Measurements from ENCODE around the gene OGG1. TPM values are rescaled to one million over a fixed set of nuclear protein-coding genes. Genes with fewer than 3 reads are reported as not detected.

OGG1 gene
- total and polyA plus RNA-seq, 9 of the 15 experiments (the other 6 are each of a cell fraction or from before 2014, with no cell fraction given) = 6.6 to 33.0 (median 24.4) TPM

DNA sequence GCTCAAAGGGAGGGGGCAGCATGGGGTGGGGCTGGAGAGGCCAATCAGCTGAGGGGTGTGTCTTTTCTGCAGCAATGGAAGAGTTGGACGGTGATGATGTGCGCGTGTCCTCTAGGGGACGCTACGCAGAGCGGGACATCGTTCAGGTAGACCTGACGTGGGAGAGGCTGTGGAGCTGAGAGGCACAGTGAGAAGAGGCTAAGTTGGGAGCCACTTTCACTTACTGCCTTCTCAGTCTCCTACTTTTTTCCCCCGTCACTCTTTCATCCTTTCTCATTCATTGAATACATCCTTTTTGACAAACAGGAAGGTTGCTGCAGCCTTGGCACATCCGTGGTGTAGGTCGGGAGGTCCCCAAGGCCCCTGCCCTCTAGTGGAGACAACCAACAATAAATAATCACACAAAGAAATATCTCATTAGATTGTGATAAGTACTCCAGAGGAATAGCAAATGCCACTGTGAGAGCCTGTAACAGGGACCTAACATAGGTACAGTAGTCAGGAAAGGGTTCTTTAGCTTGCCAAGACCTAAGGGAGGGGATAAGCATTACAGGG is 22.6 kb upstream of the OGG1 start (continued):
- TF ChIP-seq, protein P1, sequence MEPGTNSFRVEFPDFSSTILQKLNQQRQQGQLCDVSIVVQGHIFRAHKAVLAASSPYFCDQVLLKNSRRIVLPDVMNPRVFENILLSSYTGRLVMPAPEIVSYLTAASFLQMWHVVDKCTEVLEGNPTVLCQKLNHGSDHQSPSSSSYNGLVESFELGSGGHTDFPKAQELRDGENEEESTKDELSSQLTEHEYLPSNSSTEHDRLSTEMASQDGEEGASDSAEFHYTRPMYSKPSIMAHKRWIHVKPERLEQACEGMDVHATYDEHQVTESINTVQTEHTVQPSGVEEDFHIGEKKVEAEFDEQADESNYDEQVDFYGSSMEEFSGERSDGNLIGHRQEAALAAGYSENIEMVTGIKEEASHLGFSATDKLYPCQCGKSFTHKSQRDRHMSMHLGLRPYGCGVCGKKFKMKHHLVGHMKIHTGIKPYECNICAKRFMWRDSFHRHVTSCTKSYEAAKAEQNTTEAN (CRISPR knock-in tag; IDR thresholded peaks at IDR 0.05) = no peak
- TF ChIP-seq SNIP1 (IDR thresholded peaks at IDR 0.05; ENCODE audit: low read depth) = no peak
- TF ChIP-seq, protein P2, sequence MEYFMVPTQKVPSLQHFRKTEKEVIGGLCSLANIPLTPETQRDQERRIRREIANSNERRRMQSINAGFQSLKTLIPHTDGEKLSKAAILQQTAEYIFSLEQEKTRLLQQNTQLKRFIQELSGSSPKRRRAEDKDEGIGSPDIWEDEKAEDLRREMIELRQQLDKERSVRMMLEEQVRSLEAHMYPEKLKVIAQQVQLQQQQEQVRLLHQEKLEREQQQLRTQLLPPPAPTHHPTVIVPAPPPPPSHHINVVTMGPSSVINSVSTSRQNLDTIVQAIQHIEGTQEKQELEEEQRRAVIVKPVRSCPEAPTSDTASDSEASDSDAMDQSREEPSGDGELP (CRISPR knock-in tag; IDR thresholded peaks at IDR 0.05; ENCODE audit: borderline replicate concordance) = peak; percentile 89
- TF ChIP-seq HDAC1 (IDR thresholded peaks at IDR 0.05) = 0 out of 4 replicates have a peak, but pooled peaks of 1 of the 2 experiments have one; percentile 26
- no peak for TF ChIP-seq HDAC6 (IDR thresholded peaks at IDR 0.05; ENCODE audit: low read depth, low read length)
- TF ChIP-seq FOXK1 (CRISPR knock-in tag; IDR thresholded peaks at IDR 0.05; ENCODE audit: borderline replicate concordance) = peak; percentile 44; the same call in 1 of the 2 replicates
- TF ChIP-seq, protein P3, sequence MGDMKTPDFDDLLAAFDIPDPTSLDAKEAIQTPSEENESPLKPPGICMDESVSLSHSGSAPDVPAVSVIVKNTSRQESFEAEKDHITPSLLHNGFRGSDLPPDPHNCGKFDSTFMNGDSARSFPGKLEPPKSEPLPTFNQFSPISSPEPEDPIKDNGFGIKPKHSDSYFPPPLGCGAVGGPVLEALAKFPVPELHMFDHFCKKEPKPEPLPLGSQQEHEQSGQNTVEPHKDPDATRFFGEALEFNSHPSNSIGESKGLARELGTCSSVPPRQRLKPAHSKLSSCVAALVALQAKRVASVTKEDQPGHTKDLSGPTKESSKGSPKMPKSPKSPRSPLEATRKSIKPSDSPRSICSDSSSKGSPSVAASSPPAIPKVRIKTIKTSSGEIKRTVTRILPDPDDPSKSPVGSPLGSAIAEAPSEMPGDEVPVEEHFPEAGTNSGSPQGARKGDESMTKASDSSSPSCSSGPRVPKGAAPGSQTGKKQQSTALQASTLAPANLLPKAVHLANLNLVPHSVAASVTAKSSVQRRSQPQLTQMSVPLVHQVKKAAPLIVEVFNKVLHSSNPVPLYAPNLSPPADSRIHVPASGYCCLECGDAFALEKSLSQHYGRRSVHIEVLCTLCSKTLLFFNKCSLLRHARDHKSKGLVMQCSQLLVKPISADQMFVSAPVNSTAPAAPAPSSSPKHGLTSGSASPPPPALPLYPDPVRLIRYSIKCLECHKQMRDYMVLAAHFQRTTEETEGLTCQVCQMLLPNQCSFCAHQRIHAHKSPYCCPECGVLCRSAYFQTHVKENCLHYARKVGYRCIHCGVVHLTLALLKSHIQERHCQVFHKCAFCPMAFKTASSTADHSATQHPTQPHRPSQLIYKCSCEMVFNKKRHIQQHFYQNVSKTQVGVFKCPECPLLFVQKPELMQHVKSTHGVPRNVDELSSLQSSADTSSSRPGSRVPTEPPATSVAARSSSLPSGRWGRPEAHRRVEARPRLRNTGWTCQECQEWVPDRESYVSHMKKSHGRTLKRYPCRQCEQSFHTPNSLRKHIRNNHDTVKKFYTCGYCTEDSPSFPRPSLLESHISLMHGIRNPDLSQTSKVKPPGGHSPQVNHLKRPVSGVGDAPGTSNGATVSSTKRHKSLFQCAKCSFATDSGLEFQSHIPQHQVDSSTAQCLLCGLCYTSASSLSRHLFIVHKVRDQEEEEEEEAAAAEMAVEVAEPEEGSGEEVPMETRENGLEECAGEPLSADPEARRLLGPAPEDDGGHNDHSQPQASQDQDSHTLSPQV (IDR thresholded peaks at IDR 0.05) = no peak
- TF ChIP-seq ZFP30 (CRISPR knock-in tag; IDR thresholded peaks at IDR 0.05; ENCODE audit: borderline replicate concordance) = no peak
- TF ChIP-seq NFIC (IDR thresholded peaks at IDR 0.05) = peak; percentile 26; the same call in 1 of the 2 replicates
- TF ChIP-seq FOSL1 (tag; conservative IDR thresholded peaks at IDR 0.05) = no peak
- peak; percentile 18; the same call in 1 of the 2 replicates for TF ChIP-seq MYC (IDR thresholded peaks at IDR 0.05; ENCODE audit: low read depth, low read length)
- TF ChIP-seq MYC (CRISPR knock-in tag; IDR thresholded peaks at IDR 0.05; ENCODE audit: borderline replicate concordance, low read depth) = no peak
- TF ChIP-seq NFIX (CRISPR knock-in tag; IDR thresholded peaks at IDR 0.05; ENCODE audit: low read depth) = no peak
- no peak for TF ChIP-seq TCF7L2 (IDR thresholded peaks at IDR 0.05; ENCODE audit: low read depth, low read length)
